H9 (cell line): Measurements from ENCODE around the gene DYNC2H1. TPM values are rescaled to one million over a fixed set of nuclear protein-coding genes. Genes with fewer than 3 reads are reported as not detected.

ENCODE experiments used
- DNase-seq: peaks from one replicate; pipeline ENCODE4 v3.0.0-alpha.2; 2017
- H2AFZ ChIP-seq: one replicate; pipeline ENCODE4 v1.6.1; 2013; ENCODE audit warnings: mild to moderate bottlenecking, low read length, control low read depth, moderate library complexity
- H2AK5ac ChIP-seq: 2 replicates; pipeline ENCODE4 v1.6.1; 2013; ENCODE audit warnings: low read length, control low read depth, mixed read lengths; ENCODE audit not compliant: insufficient read length
- H2BK120ac ChIP-seq: one replicate; pipeline ENCODE4 v1.6.1; 2013; ENCODE audit warnings: low read depth, mild to moderate bottlenecking, low read length, control low read depth, inconsistent platforms; ENCODE audit not compliant: poor library complexity, severe bottlenecking
- H2BK12ac ChIP-seq: 2 replicates; pipeline ENCODE4 v1.6.1; 2013; ENCODE audit warnings: low read length, control low read depth, mixed read lengths, low read depth; ENCODE audit not compliant: insufficient read length
- H2BK15ac ChIP-seq: 2 replicates; pipeline ENCODE4 v1.6.1; 2013; ENCODE audit warnings: low read depth, low read length, control low read depth
- H2BK20ac ChIP-seq: one replicate; pipeline ENCODE4 v1.6.1; 2013; ENCODE audit warnings: low read depth, mild to moderate bottlenecking, low read length, control low read depth, inconsistent platforms; ENCODE audit not compliant: poor library complexity, severe bottlenecking
- H2BK5ac ChIP-seq: 2 replicates; pipeline ENCODE4 v1.6.1; 2013; ENCODE audit warnings: low read length, control low read depth, mixed read lengths; ENCODE audit not compliant: insufficient read length
- H3K14ac ChIP-seq: 2 replicates; pipeline ENCODE4 v1.6.1; 2013; ENCODE audit warnings: low read length, control low read depth; ENCODE audit not compliant: insufficient read depth
- H3K18ac ChIP-seq: 2 replicates; pipeline ENCODE4 v1.6.1; 2013; ENCODE audit warnings: low read depth, mild to moderate bottlenecking, mixed read lengths, low read length, control low read depth; ENCODE audit not compliant: insufficient read length
- H3K23ac ChIP-seq: 2 replicates; pipeline ENCODE4 v1.6.1; 2013; ENCODE audit warnings: low read length, control low read depth, mixed read lengths, low read depth; ENCODE audit not compliant: insufficient read length
- H3K23me2 ChIP-seq: 2 replicates; pipeline ENCODE4 v1.6.1; 2013; ENCODE audit warnings: low read depth, mild to moderate bottlenecking, mixed read lengths, low read length, control low read depth; ENCODE audit not compliant: insufficient read length, poor library complexity, severe bottlenecking
- H3K27ac ChIP-seq: 2 replicates; pipeline ENCODE4 v1.5.1; 2013; ENCODE audit warnings: low read length, control low read depth, mixed read lengths, low read depth; ENCODE audit not compliant: insufficient read length
- H3K27me3 ChIP-seq: 2 replicates; pipeline ENCODE4 v1.6.1; 2013; ENCODE audit warnings: low read length, control low read depth, inconsistent platforms; ENCODE audit not compliant: insufficient read depth
- H3K4ac ChIP-seq: 2 replicates; pipeline ENCODE4 v1.6.1; 2013; ENCODE audit warnings: low read depth, mild to moderate bottlenecking, control low read depth, inconsistent platforms, low read length, moderate library complexity
- H3K4me1 ChIP-seq: 2 replicates; pipeline ENCODE4 v1.6.1; 2013; ENCODE audit warnings: low read length, control low read depth, inconsistent platforms; ENCODE audit not compliant: insufficient read depth
- H3K4me2 ChIP-seq: 2 replicates; pipeline ENCODE4 v1.6.1; 2013; ENCODE audit warnings: low read length, control low read depth, mixed read lengths; ENCODE audit not compliant: insufficient read length, insufficient read depth
- H3K56ac ChIP-seq: 2 replicates; pipeline ENCODE4 v1.6.1; 2013; ENCODE audit warnings: low read depth, mild to moderate bottlenecking, mixed read lengths, low read length, control low read depth; ENCODE audit not compliant: insufficient read length
- H3K79me1 ChIP-seq: 2 replicates; pipeline ENCODE4 v1.6.1; 2013; ENCODE audit warnings: low read depth, mild to moderate bottlenecking, moderate library complexity, low read length, control low read depth, inconsistent platforms; ENCODE audit not compliant: insufficient read depth, poor library complexity, severe bottlenecking
- H3K79me2 ChIP-seq: 2 replicates; pipeline ENCODE4 v1.6.1; 2013; ENCODE audit warnings: low read length, control low read depth, inconsistent platforms; ENCODE audit not compliant: insufficient read depth
- H3K9ac ChIP-seq: 2 replicates; pipeline ENCODE4 v1.6.1; 2013; ENCODE audit warnings: low read length, control low read depth, mixed read lengths; ENCODE audit not compliant: insufficient read length; ENCODE audit errors: extremely low read depth
- H3K9me3 ChIP-seq: one replicate; pipeline ENCODE4 v1.6.1; 2013; ENCODE audit warnings: low read depth, low read length, inconsistent platforms; ENCODE audit not compliant: control insufficient read depth
- H3T11ph ChIP-seq: one replicate; pipeline ENCODE4 v1.6.1; 2013; ENCODE audit warnings: mild to moderate bottlenecking, low read length, control low read depth, inconsistent platforms
- H4K20me1 ChIP-seq: one replicate; pipeline ENCODE4 v1.6.1; 2013; ENCODE audit not compliant: control insufficient read depth, insufficient read length, insufficient read depth
- H4K5ac ChIP-seq: 2 replicates; pipeline ENCODE4 v1.6.1; 2013; ENCODE audit warnings: low read depth, mild to moderate bottlenecking, mixed read lengths, low read length, control low read depth; ENCODE audit not compliant: insufficient read length
- H4K8ac ChIP-seq: replicated peaks from 2 replicates; pipeline ENCODE4 v1.6.1; 2013; ENCODE audit warnings: low read length, control low read depth, mixed read lengths, low read depth; ENCODE audit not compliant: insufficient read length
- H4K91ac ChIP-seq: 2 replicates; pipeline ENCODE4 v1.6.1; 2013; ENCODE audit warnings: low read depth, mild to moderate bottlenecking, moderate library complexity, mixed read lengths, low read length, control low read depth; ENCODE audit not compliant: insufficient read length
- H3K27ac Mint-ChIP-seq, 3 experiments: 2 replicates in 2 of 3; 3 replicates in 1 of 3; pipeline ENCODE4 v1.8.0; 2020 to 2021; ENCODE audit warnings: mixed read lengths in 3 of 3, mild to moderate bottlenecking in 1 of 3, moderate library complexity in 1 of 3
- H3K27me3 Mint-ChIP-seq: 2 replicates; pipeline ENCODE4 v1.8.0; 2021; ENCODE audit warnings: low read depth, mild to moderate bottlenecking, moderate library complexity, mixed read lengths
- H3K36me3 Mint-ChIP-seq, 3 experiments: 2 replicates in 2 of 3; 3 replicates in 1 of 3; pipeline ENCODE4 v1.8.0; 2020 to 2021; ENCODE audit warnings: low read depth in 3 of 3, mixed read lengths in 3 of 3; ENCODE audit not compliant: insufficient read depth in 1 of 3
- H3K4me1 Mint-ChIP-seq, 2 experiments: 2 replicates each; pipeline ENCODE4 v1.8.0; 2020; ENCODE audit warnings: mixed read lengths in 2 of 2
- H3K4me3 Mint-ChIP-seq, 2 experiments: 2 replicates in 1 of 2; 3 replicates in 1 of 2; pipeline ENCODE4 v1.8.0; 2020 to 2021; ENCODE audit warnings: mild to moderate bottlenecking in 2 of 2, mixed read lengths in 2 of 2, moderate library complexity in 1 of 2
- H3K9me3 Mint-ChIP-seq, 2 experiments: 2 replicates in 1 of 2; 3 replicates in 1 of 2; pipeline ENCODE4 v1.8.0; 2020; ENCODE audit warnings: mild to moderate bottlenecking in 2 of 2, mixed read lengths in 2 of 2, moderate library complexity in 1 of 2
- WGBS: extraction: QIAGEN DNeasy Blood & Tissue Kit; methylation state at CpG from one replicate; pipeline ENCODE4 v1.1.7; 2013; ENCODE audit warnings: missing lambda C conversion rate, low lambda C conversion rate, mixed read lengths; ENCODE audit not compliant: insufficient read length; ENCODE audit errors: extremely low coverage; 5-methylcytosine and 5-hydroxymethylcytosine counted together
- total RNA-seq: library from RNA; stranded (reverse); gene quantifications from 2 replicates; pipeline ENCODE4 v1.2.1, GENCODE V29; 2021
- TF ChIP-seq, protein P1 (sequence below): fragments of 200-600 bp; sonication (generic); conservative IDR thresholded peaks from 3 replicates; pipeline ENCODE4 v1.8.0; 2021; ENCODE audit warnings: antibody characterized with exemption, mild to moderate bottlenecking

Gene DYNC2H1
- total RNA-seq, 1 experiment from 2014 or later = 13.2 TPM

DNA sequence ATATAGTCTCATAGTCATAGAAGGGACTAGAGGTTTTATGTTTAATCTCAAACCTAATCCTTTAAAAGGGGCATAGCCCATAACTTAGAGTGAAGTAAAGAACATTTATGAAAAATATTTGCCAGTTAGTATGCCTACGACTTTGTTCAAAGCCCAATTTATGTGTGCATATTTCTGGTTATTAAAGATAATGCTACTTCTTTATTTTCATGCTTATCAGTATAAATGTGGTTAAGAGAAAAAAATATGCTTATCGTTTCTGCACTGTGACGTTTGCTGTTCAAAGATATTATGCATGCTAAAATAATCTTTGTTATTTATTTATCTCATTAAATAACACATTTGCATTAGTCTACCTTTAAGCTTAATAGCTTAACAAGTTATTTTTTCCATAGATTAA, 343.9 kb downstream of the DYNC2H1 start:
- no peak for DNase-seq
- H3K4me3 Mint-ChIP-seq = no peak overlapping the region
- TF ChIP-seq, protein P1, sequence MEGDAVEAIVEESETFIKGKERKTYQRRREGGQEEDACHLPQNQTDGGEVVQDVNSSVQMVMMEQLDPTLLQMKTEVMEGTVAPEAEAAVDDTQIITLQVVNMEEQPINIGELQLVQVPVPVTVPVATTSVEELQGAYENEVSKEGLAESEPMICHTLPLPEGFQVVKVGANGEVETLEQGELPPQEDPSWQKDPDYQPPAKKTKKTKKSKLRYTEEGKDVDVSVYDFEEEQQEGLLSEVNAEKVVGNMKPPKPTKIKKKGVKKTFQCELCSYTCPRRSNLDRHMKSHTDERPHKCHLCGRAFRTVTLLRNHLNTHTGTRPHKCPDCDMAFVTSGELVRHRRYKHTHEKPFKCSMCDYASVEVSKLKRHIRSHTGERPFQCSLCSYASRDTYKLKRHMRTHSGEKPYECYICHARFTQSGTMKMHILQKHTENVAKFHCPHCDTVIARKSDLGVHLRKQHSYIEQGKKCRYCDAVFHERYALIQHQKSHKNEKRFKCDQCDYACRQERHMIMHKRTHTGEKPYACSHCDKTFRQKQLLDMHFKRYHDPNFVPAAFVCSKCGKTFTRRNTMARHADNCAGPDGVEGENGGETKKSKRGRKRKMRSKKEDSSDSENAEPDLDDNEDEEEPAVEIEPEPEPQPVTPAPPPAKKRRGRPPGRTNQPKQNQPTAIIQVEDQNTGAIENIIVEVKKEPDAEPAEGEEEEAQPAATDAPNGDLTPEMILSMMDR = no peak
- WGBS = no CpG with 5 or more reads among the region's 3 CpGs
- Histone ChIP-seq H3K27ac (no peak overlapping the region), H3K14ac (no peak overlapping the region), H3K4me2 (no peak overlapping the region), H3K9ac (no peak overlapping the region), H3K23ac (no peak overlapping the region), H3K23me2 (no peaks in the 10 kb centered on the region), H2BK20ac (no peak overlapping the region), H2BK15ac (no peak overlapping the region), H3K79me2 (no peaks in the 10 kb centered on the region), H4K8ac (no peak overlapping the region), H4K91ac (no peak overlapping the region), H3K79me1 (no peaks in the 10 kb centered on the region), H3T11ph (no peak overlapping the region), H3K4ac (no peak overlapping the region), H3K18ac (no peak overlapping the region), H4K5ac (no peak overlapping the region), H3K9me3 (no peaks in the 10 kb centered on the region), H3K4me1 (no peaks in the 10 kb centered on the region), H2BK12ac (no peak overlapping the region), H2BK5ac (no peak overlapping the region), H2AFZ (no peak overlapping the region), H2AK5ac (no peak overlapping the region), H4K20me1 (no peaks in the 10 kb centered on the region), H2BK120ac (no peak overlapping the region), H3K27me3 (no peaks in the 10 kb centered on the region), H3K56ac (no peak overlapping the region)
- H3K27ac Mint-ChIP-seq = no peak overlapping the region
- no peaks in the 10 kb centered on the region for H3K36me3 Mint-ChIP-seq
- no peaks in the 10 kb centered on the region for H3K27me3 Mint-ChIP-seq
- peaks cover 3% of the 10 kb centered on the region in 2 experiments; a peak in 3 of 4 replicates for H3K4me1 Mint-ChIP-seq
- no peaks in the 10 kb centered on the region for H3K9me3 Mint-ChIP-seq
